ENCODE results near the gene PRDM4.

DNA sequence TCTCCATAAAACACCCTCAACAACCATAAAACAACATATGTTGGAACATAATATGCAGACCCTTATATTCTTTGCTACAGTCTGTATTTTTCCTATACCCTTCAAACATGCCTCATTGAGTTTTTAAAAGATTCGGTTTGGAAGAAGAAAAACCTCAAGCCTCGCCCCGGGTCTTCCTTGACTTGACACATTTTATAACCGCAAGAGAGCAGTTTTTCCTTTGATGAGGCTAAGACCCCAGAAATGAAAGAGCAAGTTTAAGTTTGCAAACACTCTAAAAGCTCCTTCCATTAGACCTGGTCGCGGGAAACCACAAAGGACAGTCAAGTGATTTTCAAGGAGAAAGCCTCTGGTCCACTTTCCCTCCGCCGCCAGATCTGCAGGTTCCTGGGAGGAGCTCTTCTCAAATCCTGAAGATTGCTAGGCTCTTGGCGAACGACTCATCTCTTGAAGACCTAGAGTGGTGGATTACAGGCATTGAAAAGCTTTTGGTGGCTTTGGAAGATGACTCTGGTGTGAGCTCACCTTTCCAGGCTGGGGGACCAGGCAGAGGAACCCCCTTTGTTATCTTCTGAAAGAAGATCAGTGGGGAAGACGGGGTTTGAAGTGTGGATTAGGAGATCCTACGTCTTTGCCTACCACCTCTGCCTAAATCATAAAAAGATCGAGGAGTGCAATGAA lies 13.6 kb upstream of the PRDM4 start, which contains the start of gene ASCL4:
- TF ChIP-seq GATA2 (IDR thresholded peaks at IDR 0.05; ENCODE audit: low read depth, low read length) (no peak), GATA3 (IDR thresholded peaks at IDR 0.05; ENCODE audit: low read depth, low read length) (no peak)

Data from SH-SY5Y (cell line).